HepG2 (cell line): ENCODE data around the gene TP53I3. TPM values are rescaled to one million over a fixed set of nuclear protein-coding genes. Genes with fewer than 3 reads are reported as not detected.

Source experiments
- AFF4 ChIP-seq: sonication (generic); formaldehyde crosslinking; IDR thresholded peaks from 2 replicates; pipeline ENCODE4 v1.4.0; 2020; ENCODE audit warnings: missing genetic modification reagents
- ATRX ChIP-seq: sonication (generic); formaldehyde crosslinking; IDR thresholded peaks from 2 replicates; pipeline ENCODE4 v1.4.0; 2020; ENCODE audit warnings: missing genetic modification reagents, borderline replicate concordance
- HNRNPLL ChIP-seq: fragments of 200-400 bp; formaldehyde crosslinking; IDR thresholded peaks from 2 replicates; pipeline ENCODE4 v1.6.1; 2017; ENCODE audit warnings: mild to moderate bottlenecking, low read depth, low read length; ENCODE audit not compliant: poor library complexity, severe bottlenecking
- PHF21A ChIP-seq: sonication (generic); formaldehyde crosslinking; IDR thresholded peaks from 2 replicates; pipeline ENCODE4 v1.5.0; 2020; ENCODE audit warnings: mild to moderate bottlenecking, missing genetic modification reagents
- REST ChIP-seq, 2 experiments: IDR thresholded peaks; 2 replicates each; pipeline ENCODE4 v1.6.1; 2011 to 2012; ENCODE audit warnings: low read length in 2 of 2, borderline replicate concordance in 1 of 2, low read depth in 1 of 2, mild to moderate bottlenecking in 1 of 2, moderate library complexity in 1 of 2
- ZFAT ChIP-seq: sonication (generic); formaldehyde crosslinking; conservative IDR thresholded peaks from 2 replicates; pipeline ENCODE4 v1.8.1; 2023; ENCODE audit warnings: missing genetic modification reagents, inconsistent platforms
- ZKSCAN8 ChIP-seq: IDR thresholded peaks from 2 replicates; pipeline ENCODE4 v1.6.1; 2016; ENCODE audit warnings: borderline replicate concordance, missing genetic modification reagents, missing compliant biosample characterization
- ZNF256 ChIP-seq: sonication (generic); formaldehyde crosslinking; conservative IDR thresholded peaks from 2 replicates; pipeline ENCODE4 v1.4.0; 2020; ENCODE audit warnings: missing genetic modification reagents
- ZNF333 ChIP-seq: sonication (generic); formaldehyde crosslinking; IDR thresholded peaks from 2 replicates; pipeline ENCODE4 v1.4.0; 2020; ENCODE audit warnings: mild to moderate bottlenecking, missing genetic modification reagents, borderline replicate concordance
- ZNF501 ChIP-seq: sonication (generic); formaldehyde crosslinking; IDR thresholded peaks from 2 replicates; pipeline ENCODE4 v1.5.1; 2020; ENCODE audit warnings: mild to moderate bottlenecking, moderate library complexity, missing genetic modification reagents
- ZNF713 ChIP-seq: sonication (generic); formaldehyde crosslinking; IDR thresholded peaks from 2 replicates; pipeline ENCODE4 v1.4.0; 2020; ENCODE audit warnings: mild to moderate bottlenecking, missing genetic modification reagents
- polyA plus RNA-seq, 8 experiments: library from polyadenylated mRNA; depleted of rRNA in 3 of 8; stranded (reverse) in 7 of 8; unstranded in 1 of 8; fragments of >200 nt; fragmentation: Illumina TruSeq in 4 of 8; extraction: Trizol in 4 of 8; gene quantifications; 2 replicates each; pipeline versions ENCODE4 v1.2.1 to v1.2.3, GENCODE V29; 2011 to 2016; ENCODE audit warnings: low read depth in 4 of 8, missing spikeins in 1 of 8, mixed read lengths in 1 of 8; ENCODE audit not compliant: insufficient read depth in 1 of 8
- total RNA-seq, 5 experiments: library from RNA; depleted of rRNA; stranded (reverse); fragments of >200 nt; fragmentation: Illumina TruSeq; extraction: Trizol; gene quantifications; 2 replicates each; pipeline ENCODE4 v1.2.3, GENCODE V29; 2016; ENCODE audit warnings: low read depth in 1 of 5
- TF ChIP-seq, protein P1 (sequence below): sonication (generic); formaldehyde crosslinking; IDR thresholded peaks from 2 replicates; pipeline ENCODE4 v1.5.1; 2020; ENCODE audit warnings: mild to moderate bottlenecking, missing genetic modification reagents
- TF ChIP-seq, protein P2 (sequence below): fragments of 450-650 bp; IDR thresholded peaks from 2 replicates; pipeline ENCODE4 v1.6.1; 2017; ENCODE audit warnings: mild to moderate bottlenecking

Gene TP53I3
- total and polyA plus RNA-seq, 2 of the 13 experiments (the other 11 are each of a cell fraction or from before 2014, with no cell fraction given): 25.0 to 44.1 TPM

- no peak for TF ChIP-seq AFF4 (CRISPR knock-in tag)
- no peak for TF ChIP-seq HNRNPLL
- TF ChIP-seq ZNF713 (CRISPR knock-in tag): peak; percentile 71; the same call in 1 of the 2 replicates
- TF ChIP-seq, protein P1, sequence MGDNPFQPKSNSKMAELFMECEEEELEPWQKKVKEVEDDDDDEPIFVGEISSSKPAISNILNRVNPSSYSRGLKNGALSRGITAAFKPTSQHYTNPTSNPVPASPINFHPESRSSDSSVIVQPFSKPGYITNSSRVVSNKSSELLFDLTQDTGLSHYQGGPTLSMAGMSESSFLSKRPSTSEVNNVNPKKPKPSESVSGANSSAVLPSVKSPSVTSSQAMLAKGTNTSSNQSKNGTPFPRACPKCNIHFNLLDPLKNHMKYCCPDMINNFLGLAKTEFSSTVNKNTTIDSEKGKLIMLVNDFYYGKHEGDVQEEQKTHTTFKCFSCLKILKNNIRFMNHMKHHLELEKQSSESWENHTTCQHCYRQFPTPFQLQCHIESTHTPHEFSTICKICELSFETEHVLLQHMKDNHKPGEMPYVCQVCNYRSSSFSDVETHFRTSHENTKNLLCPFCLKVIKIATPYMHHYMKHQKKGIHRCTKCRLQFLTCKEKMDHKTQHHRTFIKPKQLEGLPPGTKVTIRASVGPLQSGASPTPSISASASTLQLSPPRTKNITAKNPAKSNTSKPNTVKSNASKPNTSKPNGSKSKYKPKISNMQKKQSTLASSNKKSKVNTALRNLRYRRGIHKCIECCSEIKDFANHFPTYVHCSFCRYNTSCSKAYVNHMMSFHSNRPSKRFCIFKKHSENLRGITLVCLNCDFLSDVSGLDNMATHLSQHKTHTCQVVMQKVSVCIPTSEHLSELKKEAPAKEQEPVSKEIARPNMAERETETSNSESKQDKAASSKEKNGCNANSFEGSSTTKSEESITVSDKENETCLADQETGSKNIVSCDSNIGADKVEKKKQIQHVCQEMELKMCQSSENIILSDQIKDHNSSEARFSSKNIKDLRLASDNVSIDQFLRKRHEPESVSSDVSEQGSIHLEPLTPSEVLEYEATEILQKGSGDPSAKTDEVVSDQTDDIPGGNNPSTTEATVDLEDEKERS (CRISPR knock-in tag): peak; percentile 94
- TF ChIP-seq ZNF256 (CRISPR knock-in tag): no peak; the same call in 1 of the 2 replicates
- TF ChIP-seq ZKSCAN8 (CRISPR knock-in tag): 0 out of 2 replicates have a peak, but pooled peaks have one; percentile 45
- TF ChIP-seq ZNF333 (CRISPR knock-in tag): no peak
- peak in 1 of 2 experiments; percentile 65; a peak in 2 of 4 replicates for TF ChIP-seq REST (IDR thresholded peaks at IDR 0.05; ENCODE audit: borderline replicate concordance in 1 of 2, low read depth in 1 of 2, low read length in 2 of 2)
- peak; percentile 95; the same call in 1 of the 2 replicates for TF ChIP-seq ZNF501 (CRISPR knock-in tag)
- TF ChIP-seq, protein P2, sequence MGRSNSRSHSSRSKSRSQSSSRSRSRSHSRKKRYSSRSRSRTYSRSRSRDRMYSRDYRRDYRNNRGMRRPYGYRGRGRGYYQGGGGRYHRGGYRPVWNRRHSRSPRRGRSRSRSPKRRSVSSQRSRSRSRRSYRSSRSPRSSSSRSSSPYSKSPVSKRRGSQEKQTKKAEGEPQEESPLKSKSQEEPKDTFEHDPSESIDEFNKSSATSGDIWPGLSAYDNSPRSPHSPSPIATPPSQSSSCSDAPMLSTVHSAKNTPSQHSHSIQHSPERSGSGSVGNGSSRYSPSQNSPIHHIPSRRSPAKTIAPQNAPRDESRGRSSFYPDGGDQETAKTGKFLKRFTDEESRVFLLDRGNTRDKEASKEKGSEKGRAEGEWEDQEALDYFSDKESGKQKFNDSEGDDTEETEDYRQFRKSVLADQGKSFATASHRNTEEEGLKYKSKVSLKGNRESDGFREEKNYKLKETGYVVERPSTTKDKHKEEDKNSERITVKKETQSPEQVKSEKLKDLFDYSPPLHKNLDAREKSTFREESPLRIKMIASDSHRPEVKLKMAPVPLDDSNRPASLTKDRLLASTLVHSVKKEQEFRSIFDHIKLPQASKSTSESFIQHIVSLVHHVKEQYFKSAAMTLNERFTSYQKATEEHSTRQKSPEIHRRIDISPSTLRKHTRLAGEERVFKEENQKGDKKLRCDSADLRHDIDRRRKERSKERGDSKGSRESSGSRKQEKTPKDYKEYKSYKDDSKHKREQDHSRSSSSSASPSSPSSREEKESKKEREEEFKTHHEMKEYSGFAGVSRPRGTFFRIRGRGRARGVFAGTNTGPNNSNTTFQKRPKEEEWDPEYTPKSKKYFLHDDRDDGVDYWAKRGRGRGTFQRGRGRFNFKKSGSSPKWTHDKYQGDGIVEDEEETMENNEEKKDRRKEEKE: no peak
- TF ChIP-seq ZFAT: no peak
- no peak for TF ChIP-seq ATRX (CRISPR knock-in tag)
- TF ChIP-seq PHF21A (CRISPR knock-in tag): peak; percentile 100
Observed at GRCh38 chr2:24083567-24084385, 858 bp downstream of the TP53I3 start (continued).
